SK-N-SH (cell line): ENCODE data around the gene MTMR12. TPM values are rescaled to one million over a fixed set of nuclear protein-coding genes. Genes with fewer than 3 reads are reported as not detected.

Experiments
- CTCF ChIA-PET: fragments of 300-600, 350-600 bp; formaldehyde crosslinking; extraction: SDS; loops from one replicate; lab custom pipeline; 2021; lab: Yijun Ruan, JAX
- POLR2A ChIA-PET: fragments of 350-600 bp; sonication (Branson Sonifier 250); formaldehyde crosslinking; extraction: SDS; loops from one replicate; lab custom pipeline; 2020; ENCODE audit warnings: antibody characterized with exemption, inconsistent platforms; lab: Yijun Ruan, JAX
- DNase-seq: peaks from one replicate; pipeline ENCODE4 v3.0.0; 2012
- H2AFZ ChIP-seq: fragments of 200-600 bp; sonication (generic); 2 replicates; pipeline ENCODE4 v1.8.1; 2016; ENCODE audit warnings: antibody characterized with exemption, mild to moderate bottlenecking, low read depth
- H3F3A ChIP-seq: fragments of 200-600 bp; sonication (generic); replicated peaks from 2 replicates; pipeline ENCODE3; 2016; ENCODE audit warnings: antibody characterized with exemption, mild to moderate bottlenecking; ENCODE audit not compliant: insufficient read depth
- H3K27ac ChIP-seq, 2 experiments: fragments of 200-500 bp in 1 of 2; fragments of 200-600 bp in 1 of 2; sonication (Bioruptor generic) in 1 of 2; sonication (generic), shearing (Covaris generic) in 1 of 2; 2 replicates each; pipeline versions ENCODE4 v1.5.1 to v1.6.1; 2014 to 2016; ENCODE audit warnings: low read depth in 2 of 2, inconsistent platforms in 1 of 2, low read length in 1 of 2, mild to moderate bottlenecking in 1 of 2, mixed read lengths in 1 of 2
- H3K27me3 ChIP-seq: fragments of 200-600 bp; sonication (generic), shearing (Covaris generic); 2 replicates; pipeline ENCODE4 v1.6.1; 2016; ENCODE audit warnings: mixed run types; ENCODE audit not compliant: insufficient read depth
- H3K36me3 ChIP-seq, 2 experiments: fragments of 200-500 bp in 1 of 2; fragments of 200-600 bp in 1 of 2; sonication (Bioruptor generic) in 1 of 2; sonication (generic) in 1 of 2; replicated peaks in 1 of 2; 2 replicates each; pipeline versions ENCODE3 to v1.5.1; 2014 to 2016; ENCODE audit warnings: low read length in 1 of 2, mild to moderate bottlenecking in 1 of 2; ENCODE audit not compliant: insufficient read depth in 2 of 2, control insufficient read depth in 1 of 2
- H3K4me1 ChIP-seq, 2 experiments: fragments of 200-500 bp in 1 of 2; fragments of 200-600 bp in 1 of 2; sonication (Bioruptor generic) in 1 of 2; sonication (generic), shearing (Covaris generic) in 1 of 2; 2 replicates each; pipeline versions ENCODE4 v1.5.1 to v1.6.1; 2014 to 2016; ENCODE audit warnings: low read depth in 1 of 2, low read length in 1 of 2, mixed run types in 1 of 2; ENCODE audit not compliant: insufficient read depth in 2 of 2, control insufficient read depth in 1 of 2
- H3K4me2 ChIP-seq: fragments of 200-600 bp; sonication (generic), shearing (Covaris generic); 2 replicates; pipeline ENCODE4 v1.6.1; 2017; ENCODE audit warnings: mixed run types
- H3K4me3 ChIP-seq, 2 experiments: fragments of 200-500 bp in 1 of 2; fragments of 200-600 bp in 1 of 2; sonication (Bioruptor generic) in 1 of 2; sonication (generic), shearing (Covaris generic) in 1 of 2; 2 replicates each; pipeline versions ENCODE4 v1.5.1 to v1.8.1; 2014 to 2016; ENCODE audit warnings: low read depth in 2 of 2, inconsistent platforms in 1 of 2, low read length in 1 of 2, mild to moderate bottlenecking in 1 of 2, mixed read lengths in 1 of 2, moderate library complexity in 1 of 2
- H3K79me2 ChIP-seq: fragments of 200-600 bp; sonication (generic); 2 replicates; pipeline ENCODE4 v1.8.1; 2017; ENCODE audit warnings: mild to moderate bottlenecking; ENCODE audit not compliant: insufficient read depth
- H3K9ac ChIP-seq: fragments of 200-600 bp; sonication (generic); 2 replicates; pipeline ENCODE4 v1.6.1; 2017; ENCODE audit warnings: mixed run types
- H3K9me2 ChIP-seq: fragments of 200-600 bp; sonication (generic); 2 replicates; pipeline ENCODE4 v1.6.1; 2017; ENCODE audit warnings: mixed run types
- H3K9me3 ChIP-seq: fragments of 200-600 bp; sonication (generic); 2 replicates; pipeline ENCODE4 v1.6.1; 2017; ENCODE audit warnings: mixed run types, mild to moderate bottlenecking, moderate library complexity
- H4K20me1 ChIP-seq: fragments of 200-600 bp; sonication (generic); 2 replicates; pipeline ENCODE4 v1.6.1; 2017; ENCODE audit warnings: mild to moderate bottlenecking, mixed run types; ENCODE audit not compliant: insufficient read depth
- CHD2 ChIP-seq: fragments of 150-350 bp; IDR thresholded peaks from 2 replicates; pipeline ENCODE4 v1.6.1; 2018; ENCODE audit warnings: low read length; ENCODE audit not compliant: partially characterized antibody
- ELF1 ChIP-seq: IDR thresholded peaks from 2 replicates; pipeline ENCODE4 v1.4.0; 2012
- EP300 ChIP-seq, 2 experiments: IDR thresholded peaks; 2 replicates each; pipeline versions ENCODE4 v1.4.0 to v1.6.1; 2012; ENCODE audit warnings: borderline replicate concordance in 1 of 2, low read depth in 1 of 2, low read length in 1 of 2
- EZH2phosphoT487 ChIP-seq: fragments of 200-600 bp; sonication (generic); IDR thresholded peaks from 2 replicates; pipeline ENCODE4 v1.6.1; 2017; ENCODE audit warnings: low read depth, mixed run types, mild to moderate bottlenecking, antibody characterized with exemption, moderate library complexity, borderline replicate concordance
- FOXJ3 ChIP-seq: sonication (generic); formaldehyde crosslinking; IDR thresholded peaks from 2 replicates; pipeline ENCODE4 v1.5.1; 2020; ENCODE audit warnings: mild to moderate bottlenecking, missing genetic modification reagents
- FOXM1 ChIP-seq: IDR thresholded peaks from 2 replicates; pipeline ENCODE4 v1.4.0; 2012; ENCODE audit warnings: low read depth, mild to moderate bottlenecking
- GABPA ChIP-seq: IDR thresholded peaks from 2 replicates; pipeline ENCODE4 v1.4.0; 2012; ENCODE audit warnings: low read depth, mild to moderate bottlenecking
- MEF2A ChIP-seq: IDR thresholded peaks from 2 replicates; pipeline ENCODE4 v1.4.0; 2012; ENCODE audit warnings: low read depth, borderline replicate concordance
- MXI1 ChIP-seq: IDR thresholded peaks from 2 replicates; pipeline ENCODE4 v1.6.1; 2012; ENCODE audit warnings: mild to moderate bottlenecking, low read depth, low read length, improper control_type of control experiment
- NRF1 ChIP-seq: IDR thresholded peaks from 2 replicates; pipeline ENCODE4 v1.6.1; 2012; ENCODE audit warnings: low read depth, mild to moderate bottlenecking, low read length
- POLR2AphosphoS5 ChIP-seq: IDR thresholded peaks from 2 replicates; pipeline ENCODE4 v1.6.1; 2012; ENCODE audit warnings: low read depth, low read length
- RCOR1 ChIP-seq: fragments of 150-350 bp; IDR thresholded peaks from 2 replicates; pipeline ENCODE4 v1.6.1; 2017; ENCODE audit warnings: antibody characterized with exemption, low read length
- RXRA ChIP-seq: IDR thresholded peaks from 2 replicates; pipeline ENCODE4 v1.4.0; 2012; ENCODE audit warnings: low read depth, mild to moderate bottlenecking, borderline replicate concordance
- TAF1 ChIP-seq: IDR thresholded peaks from 2 replicates; pipeline ENCODE4 v1.6.1; 2012; ENCODE audit warnings: low read depth, mild to moderate bottlenecking, low read length, moderate library complexity, borderline replicate concordance
- TCF12 ChIP-seq: IDR thresholded peaks from 2 replicates; pipeline ENCODE4 v1.4.0; 2012
- YY1 ChIP-seq: IDR thresholded peaks from 2 replicates; pipeline ENCODE4 v1.4.0; 2012; ENCODE audit warnings: low read depth, mild to moderate bottlenecking
- WGBS: methylation state at CpG from one replicate; pipeline ENCODE4 v1.1.6; 2017; ENCODE audit warnings: low lambda C conversion rate; 5-methylcytosine and 5-hydroxymethylcytosine counted together
- polyA plus RNA-seq, 3 experiments: library from polyadenylated mRNA; depleted of rRNA; stranded (reverse); fragments of >200 nt; gene quantifications; 2 replicates each; pipeline ENCODE4 v1.2.3, GENCODE V29; 2012
- TF ChIP-seq, protein P1 (sequence below): fragments of 150-350 bp; IDR thresholded peaks from 2 replicates; pipeline ENCODE4 v1.6.1; 2017; ENCODE audit warnings: antibody characterized with exemption, low read length, low read depth, borderline replicate concordance
- TF ChIP-seq, protein P2 (sequence below): IDR thresholded peaks from 2 replicates; pipeline ENCODE4 v1.4.0; 2012; ENCODE audit warnings: low read depth, borderline replicate concordance
- TF ChIP-seq, protein P3 (sequence below): IDR thresholded peaks from 2 replicates; pipeline ENCODE4 v1.4.0; 2012; ENCODE audit warnings: low read depth

The MTMR12 gene
- polyA plus RNA-seq, 1 of the 3 experiments (the other 2 are of a cell fraction) = 10.9 TPM

DNA sequence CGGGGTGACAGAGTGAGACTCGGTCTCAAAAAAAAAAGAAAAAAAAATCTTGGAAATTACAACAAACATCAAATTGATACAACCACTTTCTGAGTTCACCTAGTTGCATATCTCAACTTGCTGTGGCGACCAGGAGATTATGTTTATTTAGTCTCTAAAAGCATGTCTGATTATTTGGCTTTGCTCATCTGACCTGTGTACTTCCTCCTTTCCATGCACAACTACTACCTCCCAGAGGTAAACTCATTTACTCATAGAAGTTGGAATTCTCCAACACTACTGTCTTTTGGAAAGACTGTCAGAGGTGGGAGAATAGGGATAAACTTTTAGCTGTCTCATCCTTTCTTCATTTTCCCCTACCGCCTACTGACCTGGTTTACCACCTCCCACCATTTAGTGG lies 42.6 kb downstream of the MTMR12 start:
- H3K9me2 ChIP-seq = no peaks in the 10 kb centered on the region
- no peaks in the 10 kb centered on the region for H3F3A ChIP-seq
- no peak overlapping the region for H3K9ac ChIP-seq
- H3K27ac ChIP-seq = no peak overlapping the region
- POLR2A ChIA-PET = no interaction called here
- no peaks in the 10 kb centered on the region for H4K20me1 ChIP-seq
- no peaks in the 10 kb centered on the region for H3K9me3 ChIP-seq
- CTCF ChIA-PET = no interaction called here
- no peak overlapping the region for H3K4me2 ChIP-seq
- peaks cover 35 to 42% of the 10 kb centered on the region in 2 experiments for H3K36me3 ChIP-seq
- no peak overlapping the region for H3K4me3 ChIP-seq
- no peaks in the 10 kb centered on the region for H3K4me1 ChIP-seq
- H3K27me3 ChIP-seq = no peaks in the 10 kb centered on the region
- TF ChIP-seq EZH2phosphoT487 (no peak), FOXJ3 (CRISPR knock-in tag) (no peak), MEF2A (no peak), POLR2AphosphoS5 (no peak), NRF1 (no peak), TAF1 (no peak), RCOR1 (no peak), CHD2 (no peak), EP300 (IDR thresholded peaks at IDR 0.05; ENCODE audit: borderline replicate concordance in 1 of 2, low read depth in 1 of 2, low read length in 1 of 2) (no peak), GABPA (no peak), TCF12 (no peak), RXRA (no peak), YY1 (no peak), MXI1 (no peak), FOXM1 (no peak), ELF1 (no peak)
- TF ChIP-seq, protein P1, sequence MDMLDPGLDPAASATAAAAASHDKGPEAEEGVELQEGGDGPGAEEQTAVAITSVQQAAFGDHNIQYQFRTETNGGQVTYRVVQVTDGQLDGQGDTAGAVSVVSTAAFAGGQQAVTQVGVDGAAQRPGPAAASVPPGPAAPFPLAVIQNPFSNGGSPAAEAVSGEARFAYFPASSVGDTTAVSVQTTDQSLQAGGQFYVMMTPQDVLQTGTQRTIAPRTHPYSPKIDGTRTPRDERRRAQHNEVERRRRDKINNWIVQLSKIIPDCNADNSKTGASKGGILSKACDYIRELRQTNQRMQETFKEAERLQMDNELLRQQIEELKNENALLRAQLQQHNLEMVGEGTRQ = no peak
- TF ChIP-seq, protein P2, sequence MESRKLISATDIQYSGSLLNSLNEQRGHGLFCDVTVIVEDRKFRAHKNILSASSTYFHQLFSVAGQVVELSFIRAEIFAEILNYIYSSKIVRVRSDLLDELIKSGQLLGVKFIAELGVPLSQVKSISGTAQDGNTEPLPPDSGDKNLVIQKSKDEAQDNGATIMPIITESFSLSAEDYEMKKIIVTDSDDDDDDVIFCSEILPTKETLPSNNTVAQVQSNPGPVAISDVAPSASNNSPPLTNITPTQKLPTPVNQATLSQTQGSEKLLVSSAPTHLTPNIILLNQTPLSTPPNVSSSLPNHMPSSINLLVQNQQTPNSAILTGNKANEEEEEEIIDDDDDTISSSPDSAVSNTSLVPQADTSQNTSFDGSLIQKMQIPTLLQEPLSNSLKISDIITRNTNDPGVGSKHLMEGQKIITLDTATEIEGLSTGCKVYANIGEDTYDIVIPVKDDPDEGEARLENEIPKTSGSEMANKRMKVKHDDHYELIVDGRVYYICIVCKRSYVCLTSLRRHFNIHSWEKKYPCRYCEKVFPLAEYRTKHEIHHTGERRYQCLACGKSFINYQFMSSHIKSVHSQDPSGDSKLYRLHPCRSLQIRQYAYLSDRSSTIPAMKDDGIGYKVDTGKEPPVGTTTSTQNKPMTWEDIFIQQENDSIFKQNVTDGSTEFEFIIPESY = no peak
- TF ChIP-seq, protein P3, sequence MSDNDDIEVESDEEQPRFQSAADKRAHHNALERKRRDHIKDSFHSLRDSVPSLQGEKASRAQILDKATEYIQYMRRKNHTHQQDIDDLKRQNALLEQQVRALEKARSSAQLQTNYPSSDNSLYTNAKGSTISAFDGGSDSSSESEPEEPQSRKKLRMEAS = no peak
- 95% methylated on average over 4 of the region's 4 CpGs for WGBS
- no peak for DNase-seq
- H2AFZ ChIP-seq = no peak overlapping the region
- H3K79me2 ChIP-seq = no peaks in the 10 kb centered on the region
